K562 (cell line): ENCODE measurements around the gene TMEM127. TPM values are rescaled to one million over a fixed set of nuclear protein-coding genes. Genes with fewer than 3 reads are reported as not detected.
A peak's percentile ranks its signal among the peaks of the same experiment; 100 is the strongest.

Source experiments
- CUX1 ChIP-seq: fragments of 200-800 bp; sonication (Bioruptor generic); IDR thresholded peaks from 2 replicates; pipeline ENCODE4 v1.6.1; 2016; ENCODE audit warnings: missing genetic modification characterization, missing compliant biosample characterization
- ETV1 ChIP-seq: fragments of 450-650 bp; conservative IDR thresholded peaks from 2 replicates; pipeline ENCODE4 v1.6.1; 2016; ENCODE audit warnings: missing genetic modification characterization, control low read depth, low read depth, missing compliant biosample characterization
- HNRNPL ChIP-seq: fragments of 200-400 bp; formaldehyde crosslinking; IDR thresholded peaks from 2 replicates; pipeline ENCODE4 v1.6.1; 2017; ENCODE audit warnings: low read depth, mild to moderate bottlenecking, low read length
- NCOR1 ChIP-seq: fragments of 450-650 bp; IDR thresholded peaks from 2 replicates; pipeline ENCODE4 v1.6.1; 2016; ENCODE audit warnings: mild to moderate bottlenecking, moderate library complexity
- NRF1 ChIP-seq, 2 experiments: fragments of 450-650 bp; IDR thresholded peaks in 1 of 2; conservative IDR thresholded peaks in 1 of 2; 2 replicates each; pipeline ENCODE4 v1.6.1; 2014; ENCODE audit warnings: mild to moderate bottlenecking in 2 of 2
- ZHX1 ChIP-seq: fragments of 150-350 bp; conservative IDR thresholded peaks from 2 replicates; pipeline ENCODE4 v1.6.1; 2014; ENCODE audit warnings: low read length
- ZNF12 ChIP-seq: sonication (generic); formaldehyde crosslinking; IDR thresholded peaks from 2 replicates; pipeline ENCODE4 v1.4.0; 2020; ENCODE audit warnings: mild to moderate bottlenecking, missing genetic modification reagents
- ZNF717 ChIP-seq: fragments of 250-450 bp; sonication (Bioruptor Pico); IDR thresholded peaks from 2 replicates; pipeline ENCODE4 v1.5.0; 2021
- polyA plus RNA-seq, 8 experiments: library from polyadenylated mRNA; depleted of rRNA in 4 of 8; stranded (reverse) in 5 of 8; unstranded in 3 of 8; fragments of >200 nt; fragmentation: Nextera tagmentation in 2 of 8; fragmentation: Illumina TruSeq in 1 of 8; extraction: Ambion mirVana in 2 of 8; extraction: Trizol in 1 of 8; gene quantifications; 2 replicates each; pipeline versions ENCODE4 v1.2.1 to v1.2.3, GENCODE V29; 2011 to 2014; ENCODE audit warnings: inconsistent platforms in 1 of 8, missing spikeins in 1 of 8
- total RNA-seq, 7 experiments: library from RNA; depleted of rRNA in 6 of 7; stranded (reverse); fragments of >200 nt in 6 of 7; fragmentation: Illumina TruSeq in 2 of 7; extraction: Trizol in 2 of 7; gene quantifications; 2 replicates each; pipeline versions ENCODE4 v1.2.1 to v1.2.3, GENCODE V29; 2011 to 2021; ENCODE audit warnings: low replicate concordance in 1 of 7
- TF ChIP-seq, protein P1 (sequence below): sonication (generic); formaldehyde crosslinking; IDR thresholded peaks from 2 replicates; pipeline ENCODE4 v1.8.0; 2022; ENCODE audit warnings: missing genetic modification reagents, mild to moderate bottlenecking, moderate library complexity, borderline replicate concordance
- TF ChIP-seq, protein P2 (sequence below): fragments of 450-650 bp; IDR thresholded peaks from 2 replicates; pipeline ENCODE4 v1.6.1; 2014; ENCODE audit warnings: low read depth, mild to moderate bottlenecking, moderate library complexity, borderline replicate concordance
- TF ChIP-seq, protein P3 (sequence below), 2 experiments: fragments of 250-450 bp in 1 of 2; fragments of 450-650 bp in 1 of 2; sonication (Bioruptor Pico) in 1 of 2; IDR thresholded peaks; 2 replicates each; pipeline versions ENCODE4 v1.6.1 to v1.8.0; 2016 to 2021; ENCODE audit warnings: mild to moderate bottlenecking in 2 of 2, moderate library complexity in 2 of 2, missing compliant biosample characterization in 1 of 2, missing genetic modification characterization in 1 of 2
- TF ChIP-seq, protein P4 (sequence below): fragments of 450-650 bp; IDR thresholded peaks from 2 replicates; pipeline ENCODE4 v1.6.1; 2016; ENCODE audit warnings: antibody characterized with exemption

Gene TMEM127
- total and polyA plus RNA-seq, 9 of the 15 experiments (the other 6 are each of a cell fraction or from before 2014, with no cell fraction given) = 1.7 to 20.0 (median 9.9) TPM

GRCh38 chr2:96305091-96305978 lies 39.5 kb upstream of the TMEM127 start, which contains the start of gene SNRNP200 (continued):
- TF ChIP-seq, protein P1, sequence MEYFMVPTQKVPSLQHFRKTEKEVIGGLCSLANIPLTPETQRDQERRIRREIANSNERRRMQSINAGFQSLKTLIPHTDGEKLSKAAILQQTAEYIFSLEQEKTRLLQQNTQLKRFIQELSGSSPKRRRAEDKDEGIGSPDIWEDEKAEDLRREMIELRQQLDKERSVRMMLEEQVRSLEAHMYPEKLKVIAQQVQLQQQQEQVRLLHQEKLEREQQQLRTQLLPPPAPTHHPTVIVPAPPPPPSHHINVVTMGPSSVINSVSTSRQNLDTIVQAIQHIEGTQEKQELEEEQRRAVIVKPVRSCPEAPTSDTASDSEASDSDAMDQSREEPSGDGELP (CRISPR knock-in tag) = peak; percentile 73; the same call in 1 of the 2 replicates
- TF ChIP-seq, protein P2, sequence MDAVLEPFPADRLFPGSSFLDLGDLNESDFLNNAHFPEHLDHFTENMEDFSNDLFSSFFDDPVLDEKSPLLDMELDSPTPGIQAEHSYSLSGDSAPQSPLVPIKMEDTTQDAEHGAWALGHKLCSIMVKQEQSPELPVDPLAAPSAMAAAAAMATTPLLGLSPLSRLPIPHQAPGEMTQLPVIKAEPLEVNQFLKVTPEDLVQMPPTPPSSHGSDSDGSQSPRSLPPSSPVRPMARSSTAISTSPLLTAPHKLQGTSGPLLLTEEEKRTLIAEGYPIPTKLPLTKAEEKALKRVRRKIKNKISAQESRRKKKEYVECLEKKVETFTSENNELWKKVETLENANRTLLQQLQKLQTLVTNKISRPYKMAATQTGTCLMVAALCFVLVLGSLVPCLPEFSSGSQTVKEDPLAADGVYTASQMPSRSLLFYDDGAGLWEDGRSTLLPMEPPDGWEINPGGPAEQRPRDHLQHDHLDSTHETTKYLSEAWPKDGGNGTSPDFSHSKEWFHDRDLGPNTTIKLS = peak; percentile 53; the same call in 1 of the 2 replicates
- TF ChIP-seq NCOR1 (peak; percentile 45; the same call in 1 of the 2 replicates), ETV1 (peak; percentile 85), HNRNPL (no peak), ZNF12 (CRISPR knock-in tag) (0 out of 2 replicates have a peak, but pooled peaks have one; percentile 38), ZHX1 (no peak), NRF1 (conservative IDR thresholded peaks at IDR 0.05 in 1 of 2, IDR thresholded peaks at IDR 0.05 in 1 of 2) (peak; percentile 86 to 88), ZNF717 (CRISPR knock-in tag) (no peak), CUX1 (no peak)
- TF ChIP-seq, protein P3, sequence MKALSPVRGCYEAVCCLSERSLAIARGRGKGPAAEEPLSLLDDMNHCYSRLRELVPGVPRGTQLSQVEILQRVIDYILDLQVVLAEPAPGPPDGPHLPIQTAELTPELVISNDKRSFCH (CRISPR knock-in tag; IDR thresholded peaks at IDR 0.05) = no peak
- TF ChIP-seq, protein P3 (tag; IDR thresholded peaks at IDR 0.05) = 0 out of 2 replicates have a peak, but pooled peaks have one; percentile 37
- TF ChIP-seq, protein P4, sequence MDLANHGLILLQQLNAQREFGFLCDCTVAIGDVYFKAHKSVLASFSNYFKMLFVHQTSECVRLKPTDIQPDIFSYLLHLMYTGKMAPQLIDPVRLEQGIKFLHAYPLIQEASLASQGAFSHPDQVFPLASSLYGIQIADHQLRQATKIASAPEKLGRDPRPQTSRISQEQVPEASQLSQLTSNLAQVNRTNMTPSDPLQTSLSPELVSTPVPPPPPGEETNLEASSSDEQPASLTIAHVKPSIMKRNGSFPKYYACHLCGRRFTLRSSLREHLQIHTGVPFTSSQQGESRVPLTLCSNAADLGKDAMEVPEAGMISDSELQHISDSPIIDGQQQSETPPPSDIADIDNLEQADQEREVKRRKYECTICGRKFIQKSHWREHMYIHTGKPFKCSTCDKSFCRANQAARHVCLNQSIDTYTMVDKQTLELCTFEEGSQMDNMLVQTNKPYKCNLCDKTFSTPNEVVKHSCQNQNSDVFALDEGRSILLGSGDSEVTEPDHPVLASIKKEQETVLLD = peak; percentile 66
